Neural cell (in vitro differentiated cells): Measurements from ENCODE around the gene MEX3B. TPM values are rescaled to one million over a fixed set of nuclear protein-coding genes. Genes with fewer than 3 reads are reported as not detected.

Experiments
- H2AFZ ChIP-seq: fragments of 200-600, 300-800 bp; sonication (generic), shearing (Covaris generic); 2 replicates; pipeline ENCODE4 v1.6.0; 2014; ENCODE audit warnings: low read depth, mild to moderate bottlenecking, antibody characterized with exemption, low read length, moderate library complexity
- H3F3A ChIP-seq: fragments of 200-600 bp; shearing (Covaris generic); 2 replicates; pipeline ENCODE4 v1.6.1; 2016; ENCODE audit warnings: mild to moderate bottlenecking, moderate library complexity, mixed read lengths, antibody characterized with exemption, low read length; ENCODE audit not compliant: insufficient read depth, poor library complexity, severe bottlenecking
- H3K27ac ChIP-seq: fragments of 200-600, 300-800 bp; sonication (generic), shearing (Covaris generic); 2 replicates; pipeline ENCODE4 v1.5.1; 2014; ENCODE audit warnings: mild to moderate bottlenecking, low read length, moderate library complexity
- H3K27me3 ChIP-seq: fragments of 300-800, 200-600 bp; sonication (generic), shearing (Covaris generic); 2 replicates; pipeline ENCODE4 v1.6.0; 2014; ENCODE audit warnings: mild to moderate bottlenecking, low read depth, low read length, moderate library complexity; ENCODE audit not compliant: insufficient read depth
- H3K36me3 ChIP-seq: fragments of 300-800, 200-600 bp; sonication (generic), shearing (Covaris generic); 2 replicates; pipeline ENCODE4 v1.5.1; 2014; ENCODE audit warnings: mild to moderate bottlenecking, antibody characterized with exemption, low read length, moderate library complexity; ENCODE audit not compliant: insufficient read depth
- H3K4me2 ChIP-seq: fragments of 300-800, 200-600 bp; sonication (generic), shearing (Covaris generic); 2 replicates; pipeline ENCODE4 v1.6.0; 2014; ENCODE audit warnings: mild to moderate bottlenecking, low read length
- H3K4me3 ChIP-seq: fragments of 300-800, 200-600 bp; sonication (generic), shearing (Covaris generic); 2 replicates; pipeline ENCODE4 v1.5.1; 2014; ENCODE audit warnings: mild to moderate bottlenecking, low read length, moderate library complexity
- H3K79me2 ChIP-seq: fragments of 200-600 bp; shearing (Covaris generic); replicated peaks from 2 replicates; pipeline ENCODE4 v1.6.0; 2014; ENCODE audit warnings: mild to moderate bottlenecking, low read length, moderate library complexity; ENCODE audit not compliant: insufficient read depth
- H3K9ac ChIP-seq: fragments of 300-800, 200-600 bp; sonication (generic), shearing (Covaris generic); 2 replicates; pipeline ENCODE4 v1.6.1; 2016; ENCODE audit warnings: mild to moderate bottlenecking, low read length, mixed read lengths
- H3K9me2 ChIP-seq: fragments of 200-600 bp; shearing (Covaris generic); 2 replicates; pipeline ENCODE4 v1.6.1; 2016; ENCODE audit warnings: mild to moderate bottlenecking, low read length, mixed read lengths; ENCODE audit not compliant: insufficient read depth
- H3K9me3 ChIP-seq: fragments of 200-600, 300-800 bp; sonication (generic), shearing (Covaris generic); 2 replicates; pipeline ENCODE4 v1.6.1; 2016; ENCODE audit warnings: mild to moderate bottlenecking, mixed run types, low read length, moderate library complexity, mixed read lengths
- H4K20me1 ChIP-seq: fragments of 200-600 bp; shearing (Covaris generic); 2 replicates; pipeline ENCODE4 v1.6.1; 2016; ENCODE audit warnings: mild to moderate bottlenecking, mixed run types; ENCODE audit not compliant: insufficient read depth
- EP300 ChIP-seq: fragments of 450-650 bp; conservative IDR thresholded peaks from 2 replicates; pipeline ENCODE4 v1.6.1; 2014; ENCODE audit warnings: antibody characterized with exemption, mild to moderate bottlenecking, moderate library complexity; ENCODE audit not compliant: poor library complexity, severe bottlenecking
- EZH2 ChIP-seq: fragments of 200-600, 300-800 bp; shearing (Covaris generic), sonication (generic); IDR thresholded peaks from 2 replicates; pipeline ENCODE4 v1.6.1; 2014; ENCODE audit warnings: antibody characterized with exemption, low read length, borderline replicate concordance, mild to moderate bottlenecking; ENCODE audit not compliant: insufficient read depth, poor library complexity, severe bottlenecking
- MXI1 ChIP-seq: fragments of 450-650 bp; conservative IDR thresholded peaks from 2 replicates; pipeline ENCODE4 v1.6.1; 2014; ENCODE audit warnings: antibody characterized with exemption, mild to moderate bottlenecking; ENCODE audit not compliant: poor library complexity, severe bottlenecking
- POLR2AphosphoS5 ChIP-seq: IDR thresholded peaks from 2 replicates; pipeline ENCODE4 v1.6.1; 2012
- RAD21 ChIP-seq: fragments of 450-650 bp; conservative IDR thresholded peaks from 2 replicates; pipeline ENCODE4 v1.6.1; 2014; ENCODE audit warnings: antibody characterized with exemption, mild to moderate bottlenecking, moderate library complexity
- REST ChIP-seq: IDR thresholded peaks from 2 replicates; pipeline ENCODE4 v1.6.1; 2012; ENCODE audit warnings: borderline replicate concordance
- SMC3 ChIP-seq: fragments of 450-650 bp; conservative IDR thresholded peaks from 2 replicates; pipeline ENCODE4 v1.6.1; 2014; ENCODE audit warnings: antibody characterized with exemption, mild to moderate bottlenecking, moderate library complexity; ENCODE audit not compliant: poor library complexity
- TAF1 ChIP-seq: IDR thresholded peaks from 2 replicates; pipeline ENCODE4 v1.6.1; 2012; ENCODE audit warnings: low read depth
- polyA plus RNA-seq: library from polyadenylated mRNA; depleted of rRNA; stranded (reverse); fragments of >200 nt; gene quantifications from 2 replicates; pipeline ENCODE4 v1.2.3, GENCODE V29; 2014
- TF ChIP-seq, protein P1 (sequence below): fragments of 450-650 bp; IDR thresholded peaks from 2 replicates; pipeline ENCODE4 v1.5.1; 2014; ENCODE audit warnings: antibody characterized with exemption, mild to moderate bottlenecking, moderate library complexity; ENCODE audit not compliant: poor library complexity, severe bottlenecking

Gene MEX3B
- polyA plus RNA-seq, 1 donor from 2014 or later, result 38.8 TPM

- Histone ChIP-seq H3K27me3 (no peaks in the 10 kb centered on the region), H3K9ac (no peak overlapping the region), H3K4me2 (no peak overlapping the region), H3K79me2 (no peaks in the 10 kb centered on the region), H3K9me3 (no peaks in the 10 kb centered on the region), H3K9me2 (no peaks in the 10 kb centered on the region), H3K4me3 (no peak overlapping the region), H2AFZ (no peak overlapping the region), H3F3A (no peaks in the 10 kb centered on the region), H4K20me1 (no peaks in the 10 kb centered on the region), H3K27ac (no peak overlapping the region), H3K36me3 (no peaks in the 10 kb centered on the region)
- TF ChIP-seq, protein P1, sequence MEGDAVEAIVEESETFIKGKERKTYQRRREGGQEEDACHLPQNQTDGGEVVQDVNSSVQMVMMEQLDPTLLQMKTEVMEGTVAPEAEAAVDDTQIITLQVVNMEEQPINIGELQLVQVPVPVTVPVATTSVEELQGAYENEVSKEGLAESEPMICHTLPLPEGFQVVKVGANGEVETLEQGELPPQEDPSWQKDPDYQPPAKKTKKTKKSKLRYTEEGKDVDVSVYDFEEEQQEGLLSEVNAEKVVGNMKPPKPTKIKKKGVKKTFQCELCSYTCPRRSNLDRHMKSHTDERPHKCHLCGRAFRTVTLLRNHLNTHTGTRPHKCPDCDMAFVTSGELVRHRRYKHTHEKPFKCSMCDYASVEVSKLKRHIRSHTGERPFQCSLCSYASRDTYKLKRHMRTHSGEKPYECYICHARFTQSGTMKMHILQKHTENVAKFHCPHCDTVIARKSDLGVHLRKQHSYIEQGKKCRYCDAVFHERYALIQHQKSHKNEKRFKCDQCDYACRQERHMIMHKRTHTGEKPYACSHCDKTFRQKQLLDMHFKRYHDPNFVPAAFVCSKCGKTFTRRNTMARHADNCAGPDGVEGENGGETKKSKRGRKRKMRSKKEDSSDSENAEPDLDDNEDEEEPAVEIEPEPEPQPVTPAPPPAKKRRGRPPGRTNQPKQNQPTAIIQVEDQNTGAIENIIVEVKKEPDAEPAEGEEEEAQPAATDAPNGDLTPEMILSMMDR, result no peak
- TF ChIP-seq EZH2, result no peak
- no peak for TF ChIP-seq MXI1
- no peak for TF ChIP-seq POLR2AphosphoS5
- no peak for TF ChIP-seq REST
- TF ChIP-seq TAF1, result no peak
- no peak for TF ChIP-seq EP300
- TF ChIP-seq SMC3, result no peak
- TF ChIP-seq RAD21, result no peak
Observed at GRCh38 chr15:82014989-82015388, 30.8 kb downstream of the MEX3B start.

GRCh38 chr15:82012908-82013307, 32.9 kb downstream of the MEX3B start:
- Histone ChIP-seq H3K9me3 (no peaks in the 10 kb centered on the region), H3K36me3 (no peaks in the 10 kb centered on the region), H3K9me2 (no peaks in the 10 kb centered on the region), H3K4me2 (no peak overlapping the region), H3K79me2 (no peaks in the 10 kb centered on the region), H3K27ac (no peak overlapping the region), H3K4me3 (no peak overlapping the region), H2AFZ (no peak overlapping the region), H4K20me1 (no peaks in the 10 kb centered on the region), H3K27me3 (no peaks in the 10 kb centered on the region), H3F3A (no peaks in the 10 kb centered on the region), H3K9ac (no peak overlapping the region)
- TF ChIP-seq TAF1 (no peak), REST (no peak), EZH2 (no peak), EP300 (no peak), SMC3 (no peak), MXI1 (no peak), POLR2AphosphoS5 (no peak), RAD21 (no peak)
- TF ChIP-seq, protein P1, result no peak
